Thoracic aorta (tissue), 2 donors: ENCODE data around the gene CLSTN1. TPM values are rescaled to one million over a fixed set of nuclear protein-coding genes. Genes with fewer than 3 reads are reported as not detected.
A peak's percentile ranks its signal among the peaks of the same experiment; 100 is the strongest.

Experiments used
- ATAC-seq: fragments of 150-250 bp; one replicate; pipeline ENCODE4 v1.8.0; 2017; ENCODE audit warnings: low read depth; ENCODE audit not compliant: insufficient number of reproducible peaks, low FRiP score
- DNase-seq: peaks from one replicate; pipeline ENCODE4 v3.0.0-alpha.2; 2020; ENCODE audit warnings: low spot score
- H3K27ac ChIP-seq, 2 donors: fragments of 200-600 bp; sonication (generic); 1 replicate in 1 of 2; 2 replicates in 1 of 2; pipeline ENCODE4 v1.5.1; 2016; ENCODE audit warnings: mild to moderate bottlenecking in 2 of 2, moderate library complexity in 2 of 2
- H3K27me3 ChIP-seq: fragments of 200-600 bp; sonication (generic); replicated peaks from 2 replicates; pipeline ENCODE4 v1.6.0; 2016; ENCODE audit warnings: mild to moderate bottlenecking; ENCODE audit not compliant: insufficient read depth
- H3K36me3 ChIP-seq: fragments of 200-600 bp; sonication (generic); one replicate; pipeline ENCODE4 v1.5.1; 2016
- H3K4me1 ChIP-seq, 2 donors: fragments of 200-600 bp; sonication (generic); 1 replicate in 1 of 2; 2 replicates in 1 of 2; pipeline versions ENCODE4 v1.5.1 to v1.6.0; 2016; ENCODE audit warnings: low read depth in 2 of 2, mild to moderate bottlenecking in 1 of 2; ENCODE audit not compliant: control insufficient read depth in 1 of 2
- H3K4me3 ChIP-seq: fragments of 200-600 bp; sonication (generic); 2 replicates; pipeline ENCODE4 v1.5.1; 2016; ENCODE audit warnings: mild to moderate bottlenecking
- H3K9me3 ChIP-seq: fragments of 200-600 bp; sonication (generic); 2 replicates; pipeline ENCODE4 v1.5.1; 2016
- CTCF ChIP-seq: fragments of 200-600 bp; sonication (generic); IDR thresholded peaks from one replicate; pipeline ENCODE4 v1.5.1; 2019; ENCODE audit warnings: antibody characterized with exemption
- total RNA-seq, 2 donors: library from RNA; depleted of rRNA; stranded (reverse); fragments of >200 nt; gene quantifications; one replicate each; pipeline versions ENCODE4 v1.1.0 to v1.2.3, GENCODE V29; 2016

CLSTN1 gene
- total RNA-seq, 2 donors from 2014 or later = 78.6 to 81.9 TPM

- peaks cover 4% of the 10 kb centered on the region for H3K9me3 ChIP-seq
- no peaks in the 10 kb centered on the region for H3K4me1 ChIP-seq
- no peak overlapping the region for H3K27ac ChIP-seq
- no peak for ATAC-seq
- H3K27me3 ChIP-seq = no peaks in the 10 kb centered on the region
- TF ChIP-seq CTCF = no peak
- no peak overlapping the region for H3K4me3 ChIP-seq
- H3K36me3 ChIP-seq = peaks cover 4% of the 10 kb centered on the region
- no peak for DNase-seq
Measured at GRCh38 chr1:9858293-9859035, 34.7 kb upstream of the CLSTN1 start.

GRCh38 chr1:9855186-9855585 is 31.4 kb upstream of the CLSTN1 start:
- H3K36me3 ChIP-seq = peaks cover 6% of the 10 kb centered on the region
- no peak for ATAC-seq
- peaks cover 4% of the 10 kb centered on the region for H3K9me3 ChIP-seq
- H3K27me3 ChIP-seq = no peaks in the 10 kb centered on the region
- DNase-seq = no peak
- no peak overlapping the region for H3K27ac ChIP-seq
- H3K4me1 ChIP-seq = peaks cover 0 to 11% of the 10 kb centered on the region in 2 donors
- H3K4me3 ChIP-seq = no peak overlapping the region
- TF ChIP-seq CTCF = no peak

- no peak overlapping the region for H3K27ac ChIP-seq
- peaks cover 0 to 11% of the 10 kb centered on the region in 2 donors for H3K4me1 ChIP-seq
- TF ChIP-seq CTCF = no peak
- no peak for ATAC-seq
- H3K4me3 ChIP-seq = no peak overlapping the region
- H3K9me3 ChIP-seq = peaks cover 4% of the 10 kb centered on the region
- peaks cover 14% of the 10 kb centered on the region for H3K36me3 ChIP-seq
- H3K27me3 ChIP-seq = no peaks in the 10 kb centered on the region
- DNase-seq = no peak
Measured at GRCh38 chr1:9853249-9853595, 29.5 kb upstream of the CLSTN1 start.

GRCh38 chr1:9852410-9853248 is 28.9 kb upstream of the CLSTN1 start:
- DNase-seq (no peak), ATAC-seq (no peak)
- Histone ChIP-seq H3K27ac (peak overlapping the region; percentile 1 to 6), H3K27me3 (no peaks in the 10 kb centered on the region), H3K36me3 (peaks cover 14% of the 10 kb centered on the region), H3K4me1 (peaks cover 0 to 11% of the 10 kb centered on the region in 2 donors), H3K4me3 (no peak overlapping the region), H3K9me3 (peaks cover 4% of the 10 kb centered on the region)
- no peak for TF ChIP-seq CTCF

GRCh38 chr1:9852004-9852403 is 28.2 kb upstream of the CLSTN1 start:
- Histone ChIP-seq H3K9me3 (peaks cover 4% of the 10 kb centered on the region), H3K4me3 (no peak overlapping the region), H3K4me1 (peaks cover 0 to 11% of the 10 kb centered on the region in 2 donors), H3K27ac (peak overlapping the region in 1 of 2 donors; percentile 1), H3K27me3 (no peaks in the 10 kb centered on the region), H3K36me3 (peaks cover 14% of the 10 kb centered on the region)
- no peak for TF ChIP-seq CTCF
- ATAC-seq (no peak), DNase-seq (no peak)
